Measurements from ENCODE around the gene TTC33. TPM values are rescaled to one million over a fixed set of nuclear protein-coding genes. Genes with fewer than 3 reads are reported as not detected.

The TTC33 gene
- total and polyA plus RNA-seq, 2 donors (not counting 1 experiment from before 2014, with no cell fraction given): 2.1 to 15.8 TPM

DNA sequence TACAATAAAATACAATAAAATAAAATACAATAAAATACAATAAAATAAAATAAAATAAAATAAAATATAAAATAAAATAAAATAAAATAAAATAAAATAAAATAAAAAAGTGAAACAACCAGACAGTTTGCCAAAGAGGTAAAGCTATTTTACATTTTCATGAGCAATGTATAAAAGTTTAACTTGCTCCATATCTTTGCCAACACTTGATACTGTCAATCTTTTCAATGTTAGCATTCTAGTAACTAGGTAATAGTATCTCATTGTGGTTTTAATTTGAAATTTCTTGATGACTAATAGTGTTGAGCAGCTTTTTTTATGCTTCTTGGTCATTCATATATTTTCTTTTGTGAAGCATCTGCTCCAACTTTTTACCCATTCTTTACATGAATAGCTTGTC, 17.3 kb downstream of the TTC33 start:
- H3K27me3 Mint-ChIP-seq: no peaks in the 10 kb centered on the region
- ChIA-PET CTCF (interaction anchor here (0.5 to 6.6 kb wide), 6 partner anchors 790 to 1890 kb away, joined by 3 to 54 read pairs (median 3); no protein-coding TSS in a partner anchor), POLR2A (interaction anchor here (1.2 kb wide), 1 partner anchor 60 kb away, joined by 4 read pairs; the partner anchor contains the start of gene PRKAA1)
- H3K4me1 Mint-ChIP-seq: peaks cover 2% of the 10 kb centered on the region
- no peak overlapping the region for H2AFZ ChIP-seq (ENCODE audit: insufficient read depth, low read depth, low read length, poor library complexity, severe bottlenecking)
- H3K27ac ChIP-seq (ENCODE audit: low read length in 2 of 2): no peak overlapping the region
- no peak overlapping the region for H3K4me3 ChIP-seq (ENCODE audit: control extremely low read depth in 1 of 5, extremely low read depth in 1 of 5, insufficient read depth in 1 of 5, low read depth in 2 of 5, low read length in 4 of 5)
- H4K20me1 ChIP-seq (ENCODE audit: control insufficient read depth, insufficient read depth, low read length, poor library complexity, severe bottlenecking): no peaks in the 10 kb centered on the region
- H3K9me3 ChIP-seq (ENCODE audit: control extremely low read depth in 1 of 3, control insufficient read depth in 2 of 3, insufficient read depth in 1 of 3, low read length in 2 of 3): peaks cover 0 to 4% (median 4%) of the 10 kb centered on the region in 3 donors
- no peak overlapping the region for H3K27ac Mint-ChIP-seq
- H3K79me2 ChIP-seq (ENCODE audit: control insufficient read depth, insufficient read depth, low read length): peaks cover 20% of the 10 kb centered on the region
- no peak for ATAC-seq (ENCODE audit: low read depth)
- H3K4me1 ChIP-seq (ENCODE audit: control insufficient read depth in 2 of 2, insufficient read depth in 2 of 2, low read length in 2 of 2): no peaks in the 10 kb centered on the region
- DNase-seq: no peak
- no peak overlapping the region for H3K4me2 ChIP-seq (replicated peaks; ENCODE audit: low read depth, low read length, poor library complexity, severe bottlenecking)
- peaks cover 7% of the 10 kb centered on the region for H3K9me3 Mint-ChIP-seq (ENCODE audit: insufficient read depth)
- no peak for TF ChIP-seq EZH2 (IDR thresholded peaks at IDR 0.05; ENCODE audit: borderline replicate concordance, insufficient read depth, low read depth, low read length, poor library complexity, severe bottlenecking)
- TF ChIP-seq, protein P1, sequence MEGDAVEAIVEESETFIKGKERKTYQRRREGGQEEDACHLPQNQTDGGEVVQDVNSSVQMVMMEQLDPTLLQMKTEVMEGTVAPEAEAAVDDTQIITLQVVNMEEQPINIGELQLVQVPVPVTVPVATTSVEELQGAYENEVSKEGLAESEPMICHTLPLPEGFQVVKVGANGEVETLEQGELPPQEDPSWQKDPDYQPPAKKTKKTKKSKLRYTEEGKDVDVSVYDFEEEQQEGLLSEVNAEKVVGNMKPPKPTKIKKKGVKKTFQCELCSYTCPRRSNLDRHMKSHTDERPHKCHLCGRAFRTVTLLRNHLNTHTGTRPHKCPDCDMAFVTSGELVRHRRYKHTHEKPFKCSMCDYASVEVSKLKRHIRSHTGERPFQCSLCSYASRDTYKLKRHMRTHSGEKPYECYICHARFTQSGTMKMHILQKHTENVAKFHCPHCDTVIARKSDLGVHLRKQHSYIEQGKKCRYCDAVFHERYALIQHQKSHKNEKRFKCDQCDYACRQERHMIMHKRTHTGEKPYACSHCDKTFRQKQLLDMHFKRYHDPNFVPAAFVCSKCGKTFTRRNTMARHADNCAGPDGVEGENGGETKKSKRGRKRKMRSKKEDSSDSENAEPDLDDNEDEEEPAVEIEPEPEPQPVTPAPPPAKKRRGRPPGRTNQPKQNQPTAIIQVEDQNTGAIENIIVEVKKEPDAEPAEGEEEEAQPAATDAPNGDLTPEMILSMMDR (IDR thresholded peaks at IDR 0.05): no peak
- H3K27me3 ChIP-seq (replicated peaks in 1 of 4; ENCODE audit: control extremely low read depth in 1 of 4, control insufficient read depth in 3 of 4, insufficient read depth in 4 of 4, low read length in 3 of 4): no peaks in the 10 kb centered on the region
- intact Hi-C loops (cut with micrococcal nuclease): no loop called here
- no peak overlapping the region for H3K9ac ChIP-seq (ENCODE audit: low read length)
- peaks cover 3 to 28% of the 10 kb centered on the region in 2 experiments for H3K36me3 ChIP-seq (replicated peaks in 1 of 2; ENCODE audit: control extremely low read depth in 1 of 2, control insufficient read depth in 1 of 2, extremely low read depth in 1 of 2, insufficient read depth in 2 of 2, low read length in 1 of 2)
- H3K4me3 Mint-ChIP-seq: no peak overlapping the region

- intact Hi-C loops (cut with micrococcal nuclease): loop anchor here (1.0 kb wide), 4 partner anchors 48 to 1157 kb away; no protein-coding TSS in a partner anchor
- H3K9me3 Mint-ChIP-seq (ENCODE audit: insufficient read depth): peaks cover 7% of the 10 kb centered on the region
- peaks cover 4% of the 10 kb centered on the region for H3K4me1 Mint-ChIP-seq
- Histone ChIP-seq H3K4me3 (ENCODE audit: control extremely low read depth in 1 of 5, extremely low read depth in 1 of 5, insufficient read depth in 1 of 5, low read depth in 2 of 5, low read length in 4 of 5) (no peak overlapping the region), H4K20me1 (ENCODE audit: control insufficient read depth, insufficient read depth, low read length, poor library complexity, severe bottlenecking) (no peaks in the 10 kb centered on the region), H3K27ac (ENCODE audit: low read length in 2 of 2) (no peak overlapping the region), H3K27me3 (replicated peaks in 1 of 4; ENCODE audit: control extremely low read depth in 1 of 4, control insufficient read depth in 3 of 4, insufficient read depth in 4 of 4, low read length in 3 of 4) (no peaks in the 10 kb centered on the region), H3K4me1 (ENCODE audit: control insufficient read depth in 2 of 2, insufficient read depth in 2 of 2, low read length in 2 of 2) (no peaks in the 10 kb centered on the region), H3K9ac (ENCODE audit: low read length) (no peak overlapping the region), H3K4me2 (replicated peaks; ENCODE audit: low read depth, low read length, poor library complexity, severe bottlenecking) (no peak overlapping the region), H3K9me3 (ENCODE audit: control extremely low read depth in 1 of 3, control insufficient read depth in 2 of 3, insufficient read depth in 1 of 3, low read length in 2 of 3) (peaks cover 0 to 4% (median 0%) of the 10 kb centered on the region in 3 donors), H2AFZ (ENCODE audit: insufficient read depth, low read depth, low read length, poor library complexity, severe bottlenecking) (no peak overlapping the region), H3K79me2 (ENCODE audit: control insufficient read depth, insufficient read depth, low read length) (peaks cover 23% of the 10 kb centered on the region), H3K36me3 (replicated peaks in 1 of 2; ENCODE audit: control extremely low read depth in 1 of 2, control insufficient read depth in 1 of 2, extremely low read depth in 1 of 2, insufficient read depth in 2 of 2, low read length in 1 of 2) (peaks cover 1 to 23% of the 10 kb centered on the region in 2 experiments)
- no peak overlapping the region for H3K4me3 Mint-ChIP-seq
- CTCF ChIA-PET: interaction anchor here (1.0 to 6.6 kb wide), 6 partner anchors 9 to 1157 kb away, joined by 4 to 54 read pairs (median 5); no protein-coding TSS in a partner anchor
- no peaks in the 10 kb centered on the region for H3K27me3 Mint-ChIP-seq
- no peak overlapping the region for H3K27ac Mint-ChIP-seq
- no peak for ATAC-seq (ENCODE audit: low read depth)
- WGBS (ENCODE audit: insufficient coverage): no CpG with 5 or more reads among the region's 1 CpG
- TF ChIP-seq EZH2 (IDR thresholded peaks at IDR 0.05; ENCODE audit: borderline replicate concordance, insufficient read depth, low read depth, low read length, poor library complexity, severe bottlenecking): no peak
- TF ChIP-seq, protein P1 (IDR thresholded peaks at IDR 0.05): peak; percentile 93
- POLR2A ChIA-PET: no interaction called here
- DNase-seq: peak; percentile 68
Measured at GRCh38 chr5:40736103-40736875, 19.5 kb downstream of the TTC33 start.
